ENCODE data around the gene BAIAP3. TPM values are rescaled to one million over a fixed set of nuclear protein-coding genes. Genes with fewer than 3 reads are reported as not detected.

Gene BAIAP3
- polyA plus RNA-seq, 3 donors, result 3.3 to 5.1 (median 5.1) TPM

DNA sequence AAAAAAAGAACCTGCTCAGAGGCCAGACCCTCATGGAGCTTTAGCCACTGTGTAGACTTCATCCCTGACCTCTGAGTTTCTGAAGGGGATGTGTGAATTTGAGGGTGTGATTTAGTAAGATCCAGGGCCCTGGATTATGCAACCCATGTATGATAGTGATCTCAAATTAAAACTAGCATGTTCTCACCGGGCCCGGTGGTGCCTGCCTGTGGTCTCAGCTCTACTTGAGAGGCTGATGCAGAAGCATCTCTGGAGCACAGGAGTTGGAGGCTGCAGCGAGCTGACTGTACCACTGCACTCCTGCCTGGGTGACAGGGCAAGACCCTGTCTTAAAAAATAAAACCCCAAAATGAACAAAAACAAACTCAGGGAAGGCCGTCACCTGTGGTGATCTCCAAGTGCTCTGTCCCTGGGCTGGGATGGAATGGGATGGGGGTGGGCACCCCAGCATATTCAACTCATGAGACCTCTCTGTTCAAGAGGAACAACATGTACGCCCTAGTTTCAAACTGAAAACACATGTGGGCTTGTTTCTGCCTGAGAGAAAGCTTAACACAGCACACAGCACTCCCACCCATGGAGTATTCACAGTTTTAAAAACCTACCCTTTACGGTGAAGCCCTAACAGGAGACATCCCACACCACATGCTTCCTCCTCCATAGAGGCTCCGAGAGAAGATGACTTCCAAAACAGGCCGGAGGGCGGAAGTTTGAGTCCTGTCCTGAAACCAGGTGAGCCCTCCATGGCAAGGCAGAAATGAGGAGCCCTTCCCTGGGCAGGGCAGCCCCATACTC is 48.4 kb downstream of the BAIAP3 start:
- DNase-seq (ENCODE audit: low read depth in 3 of 3, low spot score in 2 of 3), result no peak

DNA sequence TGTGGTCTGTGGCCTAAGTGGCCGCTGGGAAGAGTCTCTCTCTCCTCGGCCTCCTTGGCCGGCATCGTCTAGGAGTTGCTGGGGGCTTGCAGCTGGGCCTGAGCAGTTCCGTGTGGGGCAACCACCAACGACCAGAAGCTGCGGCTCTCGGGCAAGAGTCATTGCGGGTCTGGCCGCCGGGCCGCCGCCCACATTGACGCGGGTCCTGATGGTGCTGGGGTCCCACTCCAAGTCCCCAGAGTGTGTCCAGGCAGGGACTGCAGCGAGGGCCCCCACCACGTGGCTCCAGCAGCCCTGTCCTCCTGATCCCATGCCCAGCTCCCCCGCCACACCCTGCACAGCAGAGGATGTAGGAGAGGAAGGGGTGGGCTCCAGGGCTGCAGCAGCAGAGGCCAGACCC is 50.1 kb downstream of the BAIAP3 start:
- DNase-seq (ENCODE audit: low read depth in 3 of 3, low spot score in 2 of 3), result no peak

DNA sequence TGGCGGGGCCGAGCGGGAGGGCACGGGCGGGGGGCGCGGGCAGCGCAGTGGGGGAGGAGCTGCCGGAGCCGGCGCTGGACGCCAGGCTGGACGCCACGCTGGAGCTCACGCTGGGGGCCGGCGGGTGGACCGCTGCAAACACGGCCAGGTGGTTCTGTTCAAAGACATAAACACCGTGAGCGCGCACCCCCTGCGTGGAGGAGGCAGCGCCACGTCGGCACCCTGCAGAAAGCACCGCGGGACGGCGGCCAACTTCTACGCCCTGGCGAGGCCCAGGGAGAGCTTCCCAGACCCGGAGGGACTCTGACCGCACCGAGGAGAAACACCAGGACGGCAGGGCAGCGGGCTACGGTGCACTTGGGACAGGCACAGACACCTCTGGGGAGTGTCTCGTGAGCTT is 51.8 kb downstream of the BAIAP3 start:
- no peak for DNase-seq (ENCODE audit: low read depth in 3 of 3, low spot score in 2 of 3)

DNA sequence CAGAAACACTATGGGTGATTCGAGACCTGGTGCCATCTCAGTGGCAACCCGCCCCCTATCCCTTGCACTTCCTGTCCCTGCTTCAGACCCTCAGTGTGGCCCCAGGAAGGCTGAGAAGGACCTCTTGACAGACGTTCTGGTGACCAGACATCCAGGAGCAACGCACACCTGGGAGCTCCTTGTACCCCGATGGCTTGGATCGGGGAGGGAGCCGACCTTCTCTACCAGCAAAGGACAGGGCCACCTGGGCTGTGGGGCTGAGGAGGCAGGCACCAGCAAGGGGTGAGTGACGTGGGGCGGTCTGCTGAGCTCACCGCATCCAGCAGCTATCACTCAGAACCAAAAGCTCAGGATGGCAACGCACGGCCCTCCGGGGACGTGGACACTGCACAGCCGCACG is 53.9 kb downstream of the BAIAP3 start:
- DNase-seq (ENCODE audit: low read depth in 3 of 3, low spot score in 2 of 3), result no peak

DNA sequence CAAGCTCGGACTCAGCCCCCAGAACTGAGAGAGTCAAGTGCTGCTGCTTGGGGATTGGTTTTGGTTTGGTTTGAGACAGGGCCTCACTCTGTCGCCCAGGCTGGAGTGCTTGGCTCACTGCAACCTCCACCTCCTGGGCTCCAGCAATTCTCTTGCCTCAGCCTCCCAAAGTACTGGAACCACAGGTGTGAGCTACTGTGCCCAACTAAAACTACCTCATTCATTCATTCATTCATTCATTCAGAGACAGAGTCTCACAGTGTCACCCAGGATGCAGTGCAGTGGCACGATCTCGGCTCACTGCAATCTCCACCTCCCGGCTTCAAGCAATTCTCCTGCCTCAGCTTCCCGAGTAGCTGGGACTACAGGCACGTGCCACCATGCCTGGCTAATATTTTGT is 56.3 kb downstream of the BAIAP3 start:
- DNase-seq (ENCODE audit: low read depth in 3 of 3, low spot score in 2 of 3), result no peak

DNA sequence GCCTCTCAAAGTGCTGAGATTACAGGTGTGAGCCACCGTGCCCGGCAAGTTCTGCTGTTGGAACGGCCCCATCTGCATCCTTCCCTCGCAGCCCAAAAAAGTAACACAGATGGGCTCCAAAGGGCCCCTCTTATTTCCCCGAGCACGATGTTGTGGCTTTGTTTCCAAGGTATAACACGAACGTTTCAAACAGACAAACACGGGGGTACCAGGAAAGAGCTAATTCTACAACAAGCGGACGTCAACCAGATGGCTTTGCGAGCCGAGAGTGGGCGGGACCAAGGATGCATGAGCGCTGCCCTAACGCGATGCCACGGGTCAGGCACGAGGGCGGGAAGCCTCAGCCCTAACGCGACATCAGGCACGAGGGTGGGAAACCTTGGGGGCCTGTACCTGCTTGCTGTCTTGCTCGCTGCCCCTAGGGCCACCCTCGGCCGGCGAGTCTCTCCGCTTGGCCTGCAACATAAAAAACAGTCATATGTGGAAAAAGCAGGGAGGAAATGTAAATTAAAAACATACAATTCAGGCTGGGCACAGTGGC is 56.9 kb downstream of the BAIAP3 start:
- no peak for DNase-seq (ENCODE audit: low read depth in 3 of 3, low spot score in 2 of 3)

DNA sequence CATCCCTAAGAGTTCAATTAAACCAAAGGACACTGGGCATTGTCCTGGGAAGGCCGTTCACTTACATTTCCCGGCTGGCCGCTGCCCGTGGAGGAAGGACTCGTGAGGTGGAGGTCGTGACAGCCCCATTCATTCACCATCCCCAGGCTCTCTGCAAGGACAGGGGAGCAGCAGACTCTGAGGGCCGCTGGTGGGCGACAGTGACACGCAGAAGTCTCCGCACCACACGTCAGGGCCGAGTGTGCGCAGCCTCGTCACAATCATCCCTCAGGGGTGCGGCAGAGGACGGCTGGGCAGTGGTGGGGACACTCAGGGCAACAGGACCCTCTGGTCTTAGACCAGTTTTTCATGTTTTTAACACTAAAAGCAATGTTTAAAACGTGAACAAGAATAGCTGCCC is 59.4 kb downstream of the BAIAP3 start:
- DNase-seq (ENCODE audit: low read depth in 3 of 3, low spot score in 2 of 3), result no peak

DNA sequence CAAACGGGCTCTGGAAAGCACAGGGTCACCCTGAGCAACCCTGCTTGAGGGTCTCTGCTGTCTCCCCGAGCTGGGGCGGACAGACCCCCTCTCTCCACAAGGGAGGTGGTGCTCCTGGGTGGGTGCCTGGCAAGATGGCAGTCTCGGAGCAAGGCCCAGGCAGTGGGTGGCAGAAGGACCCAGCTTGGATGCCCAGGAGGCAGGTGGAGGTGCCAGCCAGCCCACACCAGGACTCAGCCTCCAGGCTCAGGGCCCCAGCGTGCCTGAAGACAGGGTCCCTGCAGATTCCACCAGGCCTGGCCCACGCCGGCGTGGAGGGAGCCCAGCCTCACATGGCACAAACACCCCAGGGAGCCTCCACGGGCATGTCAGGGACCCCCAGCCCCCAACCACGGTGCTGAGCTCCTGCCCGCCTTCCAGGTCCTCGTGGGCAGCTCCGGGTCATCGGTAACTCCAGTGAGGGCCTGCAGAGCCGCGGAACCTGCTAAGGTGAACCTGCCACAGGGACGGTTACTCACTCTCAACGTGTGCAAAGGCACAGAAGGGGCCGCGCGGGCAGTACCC is 60.2 kb downstream of the BAIAP3 start:
- DNase-seq (ENCODE audit: low read depth in 3 of 3, low spot score in 2 of 3), result no peak

DNA sequence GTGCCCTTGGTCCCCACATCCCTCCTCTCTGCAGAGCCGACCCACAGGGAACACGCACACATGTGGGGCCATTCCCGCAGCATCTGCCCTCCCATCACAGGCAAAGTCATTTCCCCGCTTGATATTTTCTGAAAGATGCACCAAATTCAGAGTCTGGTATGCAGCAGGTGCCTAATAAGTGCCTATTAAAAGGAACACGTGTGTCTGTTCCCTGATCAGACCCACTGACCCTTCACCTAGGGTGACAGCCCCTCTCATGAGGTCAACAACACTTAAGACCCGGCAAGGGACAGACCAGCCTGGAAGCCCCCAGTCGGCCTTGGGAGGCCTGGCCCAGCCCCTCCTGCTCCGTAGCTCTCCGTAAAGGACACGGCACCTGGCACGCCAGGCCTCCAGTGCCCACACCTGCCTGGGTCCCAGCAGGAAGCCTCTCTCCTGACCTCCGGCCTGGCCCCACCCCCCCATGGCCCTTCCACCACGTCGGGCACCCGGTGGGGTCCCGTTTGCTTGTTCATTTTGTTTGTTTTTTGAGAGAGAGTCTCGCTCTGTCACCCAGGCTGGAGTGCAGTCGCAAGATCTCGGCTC is 61.0 kb downstream of the BAIAP3 start:
- DNase-seq (ENCODE audit: low read depth in 3 of 3, low spot score in 2 of 3), result no peak

DNA sequence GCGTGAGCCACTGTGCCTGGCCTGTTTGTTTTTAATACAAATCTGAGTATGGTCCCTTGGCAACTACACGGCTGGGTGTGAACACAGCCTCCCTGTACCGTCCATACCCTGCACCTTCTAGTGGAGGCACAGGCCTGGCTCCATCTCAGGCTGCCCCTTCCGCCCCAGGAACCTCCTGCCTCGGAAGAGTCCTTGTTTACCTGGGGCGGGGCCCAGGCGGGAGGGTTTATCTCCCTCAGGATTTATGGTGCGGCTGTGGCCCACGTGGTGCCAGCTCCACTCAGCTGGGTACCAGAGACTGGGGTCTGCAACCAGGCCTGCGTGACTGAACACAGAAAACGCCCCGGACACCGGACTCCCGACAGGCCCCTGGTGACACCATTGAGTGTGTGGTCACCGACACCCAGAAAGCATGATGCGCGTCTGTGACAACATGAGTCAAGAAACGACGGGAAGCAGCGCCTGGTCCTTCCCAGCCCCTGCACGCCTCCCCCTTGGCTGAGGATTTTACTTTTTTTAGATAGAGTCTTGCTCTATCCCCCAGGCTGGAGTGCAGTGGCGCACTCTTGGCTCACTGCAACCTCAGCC is 62.1 kb downstream of the BAIAP3 start:
- no peak for DNase-seq (ENCODE audit: low read depth in 3 of 3, low spot score in 2 of 3)

DNA sequence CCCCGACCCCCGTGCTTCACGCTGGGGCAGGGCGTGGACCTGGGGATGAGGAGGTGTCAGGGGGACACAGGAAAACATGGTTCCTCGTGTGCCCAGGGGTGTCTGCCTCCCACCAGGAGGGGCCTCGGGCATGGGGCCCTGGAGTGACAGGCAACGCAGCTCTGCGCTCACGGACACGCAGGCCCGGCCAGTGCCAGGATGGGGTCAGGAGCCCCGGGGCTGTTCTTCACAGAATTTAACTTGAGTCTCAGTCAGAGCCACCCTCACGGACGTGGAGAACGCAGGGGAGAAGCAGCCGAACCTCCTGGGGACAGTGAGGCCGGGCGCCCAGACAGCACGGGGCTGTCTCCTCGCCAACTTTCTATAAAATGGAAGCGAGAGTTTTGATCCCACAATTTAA is 64.3 kb downstream of the BAIAP3 start:
- no peak for DNase-seq (ENCODE audit: low read depth in 3 of 3, low spot score in 2 of 3)

DNA sequence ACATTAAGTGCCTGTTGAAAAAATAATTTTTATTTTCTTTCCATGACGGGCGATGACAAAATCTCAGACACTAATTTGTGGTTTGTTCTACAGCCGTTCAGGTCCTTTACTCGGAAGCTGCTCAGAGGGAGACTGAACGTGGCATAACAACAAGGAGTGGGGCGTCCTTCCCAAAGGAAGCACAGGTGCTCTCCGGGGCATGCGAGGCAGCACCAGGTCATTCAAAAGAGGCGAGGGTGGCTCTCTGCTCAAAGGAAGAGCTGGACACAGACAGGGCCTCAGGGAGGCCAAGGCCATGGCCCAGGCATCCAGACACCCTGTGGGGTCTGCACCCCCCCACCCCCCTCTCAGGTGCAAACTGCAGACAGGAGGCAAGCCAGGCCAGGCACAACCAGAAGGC is 64.9 kb downstream of the BAIAP3 start:
- DNase-seq (ENCODE audit: low read depth in 3 of 3, low spot score in 2 of 3), result no peak

Other genes starting within 250 kb of the BAIAP3 start
- gene C1QTNF8, start 237.4 kb upstream of the BAIAP3 start, polyA plus RNA-seq (ENCODE audit: insufficient read length in 3 of 3), result not detected
- 10 to 100 TPM; 16.6 to 18.4 (median 16.9) TPM for gene CACNA1H, start 180.5 kb upstream of the BAIAP3 start, polyA plus RNA-seq (ENCODE audit: insufficient read length in 3 of 3)
- gene TPSG1, start 108.4 kb upstream of the BAIAP3 start, polyA plus RNA-seq (ENCODE audit: insufficient read length in 3 of 3), result under 1 TPM; 0.49 to 0.71 (median 0.54) TPM
- gene TPSB2, start 103.5 kb upstream of the BAIAP3 start, polyA plus RNA-seq (ENCODE audit: insufficient read length in 3 of 3), result under 1 TPM in 1 of 3 donors, not detected in 2; 0.15 TPM
- not detected for gene TPSAB1, start 92.9 kb upstream of the BAIAP3 start, polyA plus RNA-seq (ENCODE audit: insufficient read length in 3 of 3)
- gene TPSD1, start 77.6 kb upstream of the BAIAP3 start, polyA plus RNA-seq (ENCODE audit: insufficient read length in 3 of 3), result not detected
- gene UBE2I, start 24.0 kb upstream of the BAIAP3 start, polyA plus RNA-seq (ENCODE audit: insufficient read length in 3 of 3), result 100 to 1,000 TPM; 147 to 155 (median 151) TPM
- gene TSR3, start 18.2 kb downstream of the BAIAP3 start, polyA plus RNA-seq (ENCODE audit: insufficient read length in 3 of 3), result 10 to 100 TPM; 33.5 to 47.5 (median 38.1) TPM
- 10 to 100 TPM; 51.7 to 54.5 (median 53.1) TPM for gene GNPTG, start 18.3 kb downstream of the BAIAP3 start, polyA plus RNA-seq (ENCODE audit: insufficient read length in 3 of 3)
- gene UNKL, start 81.1 kb downstream of the BAIAP3 start, polyA plus RNA-seq (ENCODE audit: insufficient read length in 3 of 3), result 10 to 100 TPM; 11.1 to 14.0 (median 13.8) TPM
- 10 to 100 TPM; 13.7 to 14.9 (median 14.5) TPM for gene UQCC4, start 87.1 kb downstream of the BAIAP3 start, polyA plus RNA-seq (ENCODE audit: insufficient read length in 3 of 3)
- not detected for gene PERCC1, start 97.4 kb downstream of the BAIAP3 start, polyA plus RNA-seq (ENCODE audit: insufficient read length in 3 of 3)
- 1 to 10 TPM; 1.0 to 1.7 (median 1.5) TPM for gene CCDC154, start 110.9 kb downstream of the BAIAP3 start, polyA plus RNA-seq (ENCODE audit: insufficient read length in 3 of 3)
- gene CLCN7, start 141.4 kb downstream of the BAIAP3 start, polyA plus RNA-seq (ENCODE audit: insufficient read length in 3 of 3), result 10 to 100 TPM; 36.6 to 42.1 (median 39.4) TPM
- gene PTX4, start 155.3 kb downstream of the BAIAP3 start, polyA plus RNA-seq (ENCODE audit: insufficient read length in 3 of 3), result not detected
- 10 to 100 TPM; 23.2 to 29.3 (median 26.1) TPM for gene TELO2, start 159.7 kb downstream of the BAIAP3 start, polyA plus RNA-seq (ENCODE audit: insufficient read length in 3 of 3)
- gene TMEM204, start 200.0 kb downstream of the BAIAP3 start, polyA plus RNA-seq (ENCODE audit: insufficient read length in 3 of 3), result 10 to 100 TPM; 16.8 to 21.4 (median 18.8) TPM

Data from right renal cortex interstitium (tissue), 3 donors.